GM12865 (cell line): ENCODE results near the gene SREBF1.
A peak's percentile ranks its signal among the peaks of the same experiment; 100 is the strongest.

Experiments used
- DNase-seq: peaks from one replicate; pipeline ENCODE4 v3.0.0; 2010; ENCODE audit warnings: low read depth
- H3K4me3 ChIP-seq: 2 replicates; pipeline ENCODE4 v1.5.1; 2011; ENCODE audit warnings: mild to moderate bottlenecking, low read depth, low read length, control low read depth
- TF ChIP-seq, protein P1 (sequence below): IDR thresholded peaks from 2 replicates; pipeline ENCODE4 v1.5.1; 2011; ENCODE audit warnings: low read length, control low read depth, low read depth, inconsistent platforms; ENCODE audit not compliant: insufficient read depth; ENCODE audit errors: missing control alignments

Gene SREBF1

DNA sequence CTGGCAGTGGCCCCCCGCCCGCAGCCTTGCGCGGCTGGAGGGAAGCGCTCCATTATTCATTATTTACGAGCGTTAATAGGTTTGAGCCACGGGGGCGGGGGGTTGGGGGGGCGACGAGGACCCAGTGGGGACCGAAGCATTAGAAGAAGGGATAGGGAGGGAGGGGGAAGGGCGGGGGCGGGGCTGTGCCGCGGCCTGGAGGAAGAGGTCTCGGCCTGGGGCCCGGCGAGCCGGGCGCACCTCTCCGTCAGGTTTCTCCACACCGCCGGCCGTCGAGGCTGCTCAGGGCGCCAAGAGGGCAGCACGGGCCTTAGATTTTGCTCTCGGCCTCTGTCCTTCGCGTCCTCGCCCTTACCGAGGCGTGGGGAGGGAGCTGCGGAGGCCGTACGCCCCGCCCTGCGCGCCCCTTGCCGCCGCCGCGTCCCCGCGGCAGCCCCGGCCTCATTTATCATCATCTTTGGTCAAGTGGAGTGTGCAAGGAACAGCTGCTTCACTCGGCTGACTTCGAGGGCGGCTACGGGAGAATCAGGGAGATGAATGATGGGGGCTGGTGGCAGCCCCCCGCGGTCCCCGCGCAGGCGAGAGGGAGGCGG lies 54.2 kb downstream of the SREBF1 start:
- TF ChIP-seq, protein P1, sequence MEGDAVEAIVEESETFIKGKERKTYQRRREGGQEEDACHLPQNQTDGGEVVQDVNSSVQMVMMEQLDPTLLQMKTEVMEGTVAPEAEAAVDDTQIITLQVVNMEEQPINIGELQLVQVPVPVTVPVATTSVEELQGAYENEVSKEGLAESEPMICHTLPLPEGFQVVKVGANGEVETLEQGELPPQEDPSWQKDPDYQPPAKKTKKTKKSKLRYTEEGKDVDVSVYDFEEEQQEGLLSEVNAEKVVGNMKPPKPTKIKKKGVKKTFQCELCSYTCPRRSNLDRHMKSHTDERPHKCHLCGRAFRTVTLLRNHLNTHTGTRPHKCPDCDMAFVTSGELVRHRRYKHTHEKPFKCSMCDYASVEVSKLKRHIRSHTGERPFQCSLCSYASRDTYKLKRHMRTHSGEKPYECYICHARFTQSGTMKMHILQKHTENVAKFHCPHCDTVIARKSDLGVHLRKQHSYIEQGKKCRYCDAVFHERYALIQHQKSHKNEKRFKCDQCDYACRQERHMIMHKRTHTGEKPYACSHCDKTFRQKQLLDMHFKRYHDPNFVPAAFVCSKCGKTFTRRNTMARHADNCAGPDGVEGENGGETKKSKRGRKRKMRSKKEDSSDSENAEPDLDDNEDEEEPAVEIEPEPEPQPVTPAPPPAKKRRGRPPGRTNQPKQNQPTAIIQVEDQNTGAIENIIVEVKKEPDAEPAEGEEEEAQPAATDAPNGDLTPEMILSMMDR: no peak
- peak; percentile 20 for DNase-seq
- peak overlapping the region; percentile 50 for H3K4me3 ChIP-seq

DNA sequence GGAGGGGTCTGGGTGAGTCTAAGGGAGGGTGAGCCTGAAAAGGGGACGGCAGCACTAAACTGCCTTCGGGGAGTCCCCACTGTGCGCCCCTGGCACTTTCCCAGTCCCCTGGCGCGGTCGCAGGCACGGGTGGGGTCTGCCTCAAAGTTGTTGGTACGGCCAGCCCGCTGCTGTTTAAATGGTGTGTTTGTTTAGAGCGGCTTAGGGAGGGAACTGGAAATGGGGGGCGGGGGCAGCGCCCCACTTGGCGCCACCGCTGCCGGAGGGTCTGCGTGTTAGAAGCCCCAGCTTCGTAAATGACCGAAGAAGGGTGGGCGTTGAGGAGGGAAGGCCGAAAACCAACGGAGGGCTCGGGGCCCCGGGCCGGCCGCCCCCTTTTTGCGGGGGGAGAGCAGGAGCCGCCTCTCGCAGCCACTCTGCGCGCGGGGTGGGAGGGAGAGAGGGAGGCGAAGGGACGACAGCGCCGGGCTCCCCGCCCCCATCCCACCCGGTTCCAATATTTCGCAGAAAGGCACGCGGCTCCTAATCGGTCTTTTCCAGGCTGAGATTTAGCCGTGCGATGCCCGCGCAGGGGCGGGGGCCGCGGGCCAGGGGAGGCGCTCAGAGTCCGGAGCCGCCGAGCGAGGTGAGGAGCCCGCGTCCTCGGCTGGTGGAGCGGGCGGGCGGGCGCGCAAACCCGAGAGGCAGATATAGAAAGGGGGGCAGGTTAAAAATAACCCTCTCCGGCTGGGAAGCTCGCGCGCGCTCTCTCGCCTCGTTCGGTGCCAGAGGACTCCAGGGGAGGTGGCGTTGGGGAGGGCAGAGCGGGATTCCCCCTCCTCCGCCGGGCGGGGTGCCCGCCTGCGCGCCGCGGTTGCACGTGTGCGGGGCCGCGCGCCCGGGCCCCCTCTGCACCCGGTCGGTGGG lies 54.9 kb downstream of the SREBF1 start:
- DNase-seq: no peak
- H3K4me3 ChIP-seq: peak overlapping the region; percentile 30
- TF ChIP-seq, protein P1: no peak

DNA sequence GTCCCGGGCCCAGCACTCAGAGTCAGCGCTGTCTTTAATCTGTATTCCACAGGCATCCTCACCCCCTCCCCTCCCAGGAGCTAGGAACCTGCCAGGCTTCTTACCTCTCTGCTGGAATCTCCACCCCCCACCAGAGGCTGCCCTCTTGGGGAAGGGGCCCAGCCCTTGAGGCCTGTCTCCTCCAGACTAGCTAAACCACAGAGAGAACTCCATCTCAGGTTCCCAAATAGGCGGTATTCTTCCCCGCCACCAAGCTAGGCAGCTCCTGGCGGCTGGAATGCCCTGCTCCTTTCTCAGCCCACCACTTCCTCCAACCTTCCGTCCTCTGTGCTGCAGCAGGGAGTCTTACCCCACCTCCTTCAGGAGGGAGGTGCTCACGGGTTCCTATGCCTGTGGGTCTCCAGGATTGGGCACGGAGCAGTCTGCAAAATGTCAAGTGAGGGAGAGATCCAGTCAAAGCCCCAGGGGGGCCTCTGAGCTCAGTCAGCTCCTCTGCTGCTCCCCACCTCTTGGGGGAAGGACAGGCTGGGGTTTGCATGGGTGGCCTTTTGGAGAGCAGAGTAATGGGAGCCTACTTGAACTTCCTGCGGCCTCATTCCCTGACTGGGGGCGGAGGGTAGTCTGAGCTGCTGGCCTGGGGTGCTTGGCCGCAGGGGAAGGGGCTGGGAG lies 55.7 kb downstream of the SREBF1 start:
- TF ChIP-seq, protein P1: no peak
- no peak overlapping the region for H3K4me3 ChIP-seq
- DNase-seq: no peak

DNA sequence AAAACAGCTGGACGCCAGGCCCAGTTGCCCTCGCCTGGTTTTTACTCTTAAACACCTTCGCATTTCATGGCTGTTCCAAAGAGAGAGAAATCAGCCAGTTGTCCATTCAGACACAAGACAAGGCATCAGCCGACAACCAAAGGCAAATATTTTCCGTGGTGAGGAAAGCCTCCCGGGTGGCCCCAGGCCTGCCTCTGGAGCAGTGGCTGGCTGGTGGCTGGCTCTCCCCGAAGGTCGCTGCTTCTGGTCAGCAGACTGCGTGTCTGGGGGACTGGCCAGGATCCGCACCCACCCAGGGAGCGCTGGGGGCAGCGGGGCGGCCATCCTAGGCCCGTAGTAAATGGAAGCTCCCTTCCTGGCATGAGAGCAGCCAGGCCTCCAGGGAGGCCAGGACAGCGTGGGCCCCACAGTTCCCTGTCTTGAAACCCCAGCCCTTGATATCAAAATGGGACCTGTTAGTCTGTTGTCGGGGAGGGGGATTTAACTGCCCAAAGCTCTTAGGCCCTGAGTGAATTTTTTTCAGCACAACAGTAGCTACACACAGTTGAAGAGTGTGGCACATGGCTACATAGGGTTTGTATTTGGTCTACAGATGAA lies 57.7 kb downstream of the SREBF1 start:
- no peak for DNase-seq
- TF ChIP-seq, protein P1: no peak

DNA sequence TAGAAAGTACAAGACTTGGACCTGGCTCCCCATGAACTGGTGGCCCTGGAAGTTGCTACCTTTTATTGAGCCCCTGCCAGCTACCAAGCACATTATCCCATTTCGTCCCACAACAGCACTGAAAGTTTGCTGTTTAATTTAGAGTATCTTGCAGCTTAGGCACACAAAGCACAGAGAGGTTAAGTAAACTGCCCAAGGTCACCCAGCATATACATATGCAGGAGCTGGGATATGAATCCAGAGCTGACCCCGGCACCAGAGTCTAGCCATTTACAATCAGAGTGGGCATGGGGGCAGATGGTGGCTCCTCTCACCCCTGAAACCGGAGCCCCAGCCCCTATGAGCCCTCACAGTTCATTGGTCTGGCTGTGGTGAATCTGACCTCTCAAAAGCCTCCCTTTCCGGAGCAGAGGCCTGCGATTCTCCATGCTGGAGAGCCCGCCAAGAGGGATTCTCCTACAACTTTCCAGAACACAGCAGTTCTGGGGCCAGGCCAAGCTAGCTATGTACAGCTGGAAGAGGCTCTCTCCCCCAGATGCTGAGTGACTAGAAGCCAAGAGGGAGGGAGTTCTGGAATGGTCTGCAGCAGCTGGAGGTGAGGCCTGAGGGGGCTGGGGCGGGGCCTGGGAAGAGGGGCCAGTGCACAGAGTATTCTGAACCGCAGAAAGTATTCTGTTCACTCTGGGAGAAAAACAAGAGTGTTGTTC lies 58.3 kb downstream of the SREBF1 start:
- no peak overlapping the region for H3K4me3 ChIP-seq
- TF ChIP-seq, protein P1: no peak
- no peak for DNase-seq

More for the DNA sequence above, 57.7 kb downstream of the SREBF1 start:
- H3K4me3 ChIP-seq: no peak overlapping the region

DNA sequence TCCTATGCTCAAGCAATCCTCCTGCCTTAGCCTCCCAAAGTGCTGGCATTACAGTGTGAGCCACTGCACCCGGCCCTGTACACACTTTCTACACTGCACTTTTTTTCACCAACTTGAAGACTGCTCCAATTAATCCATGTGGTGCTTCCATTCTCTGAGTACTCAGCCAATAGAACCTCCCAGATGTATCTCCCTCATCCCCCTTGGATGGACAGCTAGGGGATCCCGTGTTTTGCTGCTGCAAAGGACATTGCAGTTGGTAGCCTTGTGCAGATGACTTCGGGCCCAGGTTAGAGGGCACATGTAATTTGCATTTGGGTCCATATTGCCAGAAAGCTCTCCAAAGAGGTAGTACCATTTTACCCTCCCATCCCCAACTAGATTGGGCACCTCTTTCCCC lies 59.9 kb downstream of the SREBF1 start:
- H3K4me3 ChIP-seq: no peak overlapping the region
- TF ChIP-seq, protein P1: no peak
- DNase-seq: no peak
